Astrocyte of the spinal cord (primary cell): Measurements from ENCODE around the gene TMEM178A.

ENCODE experiments used
- DNase-seq: peaks from one replicate; pipeline ENCODE4 v3.0.0; 2011; ENCODE audit warnings: low read depth, low spot score
- H3K4me3 ChIP-seq: 2 replicates; pipeline ENCODE4 v1.5.1; 2011; ENCODE audit warnings: low read depth, mild to moderate bottlenecking, low read length, moderate library complexity
- CTCF ChIP-seq: IDR thresholded peaks from 2 replicates; pipeline ENCODE4 v1.5.1; 2012; ENCODE audit warnings: low read depth, mild to moderate bottlenecking, low read length, inconsistent platforms
- in situ Hi-C: cut with HindIII; loops from 2 replicates; pipeline ENCODE4 v1.10.0; 2017; ENCODE audit warnings: low sequenced_read_pairs

The TMEM178A gene

GRCh38 chr2:39657287-39657937 lies 8.3 kb upstream of the TMEM178A start:
- in situ Hi-C loops: no loop called here
- no peak for TF ChIP-seq CTCF
- no peak for DNase-seq
- H3K4me3 ChIP-seq: no peak overlapping the region

DNA sequence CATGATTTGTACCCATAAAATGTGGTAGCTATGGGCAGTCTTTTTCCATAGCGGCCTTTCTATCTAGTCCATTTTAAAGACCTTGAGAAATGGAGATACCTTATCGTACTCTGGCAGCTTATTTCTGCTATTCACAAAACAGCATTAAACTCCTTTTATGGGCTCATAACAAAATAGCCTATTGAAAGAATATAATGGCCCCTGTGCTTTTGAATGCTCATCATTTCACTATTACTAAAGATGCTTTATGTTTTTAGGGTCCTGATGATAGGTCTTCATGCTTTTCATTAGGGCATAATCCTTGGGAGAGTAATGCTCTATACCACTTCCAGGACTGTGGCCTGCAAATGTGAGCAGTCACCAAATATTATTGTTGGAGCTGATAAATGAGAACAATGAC lies 7.3 kb upstream of the TMEM178A start:
- DNase-seq: no peak
- in situ Hi-C loops: no loop called here
- H3K4me3 ChIP-seq: no peak overlapping the region
- no peak for TF ChIP-seq CTCF

DNA sequence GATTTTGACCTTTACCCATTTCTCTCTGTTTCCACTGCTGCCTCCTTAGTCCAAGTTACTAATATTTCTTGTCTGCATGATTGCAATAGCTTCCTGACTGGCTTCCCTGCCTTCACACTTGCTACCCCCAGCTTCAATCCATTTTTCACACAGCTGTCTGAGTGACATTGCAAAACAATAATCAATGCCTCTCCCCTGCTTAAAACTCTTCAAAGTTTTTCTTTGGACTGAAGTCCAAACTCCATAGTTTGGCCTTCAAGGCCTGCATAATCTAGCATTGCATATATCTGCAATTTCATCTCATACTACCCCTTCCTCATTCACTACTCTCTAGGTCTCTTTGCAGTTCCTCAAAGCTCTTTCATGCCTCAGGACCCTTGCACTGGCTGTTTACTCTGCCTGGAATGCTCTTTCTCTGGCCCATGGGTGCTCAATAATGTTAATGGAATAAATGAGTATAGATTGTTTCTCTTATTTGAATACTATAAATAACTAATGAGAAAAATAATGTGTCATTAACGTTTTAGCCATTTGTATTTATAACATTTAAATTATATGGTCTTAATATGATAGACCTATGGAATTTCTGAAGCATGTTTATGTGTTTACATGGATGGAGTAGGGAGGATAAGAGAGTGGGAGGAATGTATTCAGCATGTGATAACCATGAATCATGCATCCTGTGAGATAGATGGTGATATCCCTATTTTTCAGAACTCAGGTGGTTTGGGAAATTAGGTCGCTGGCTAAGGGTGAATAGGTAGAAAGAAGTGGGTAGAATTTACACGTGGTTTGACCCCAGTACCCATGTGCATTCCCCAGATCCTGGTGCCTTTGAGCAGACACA lies 5.7 kb upstream of the TMEM178A start:
- no peak for DNase-seq
- in situ Hi-C loops: no loop called here
- no peak overlapping the region for H3K4me3 ChIP-seq
- TF ChIP-seq CTCF: no peak

DNA sequence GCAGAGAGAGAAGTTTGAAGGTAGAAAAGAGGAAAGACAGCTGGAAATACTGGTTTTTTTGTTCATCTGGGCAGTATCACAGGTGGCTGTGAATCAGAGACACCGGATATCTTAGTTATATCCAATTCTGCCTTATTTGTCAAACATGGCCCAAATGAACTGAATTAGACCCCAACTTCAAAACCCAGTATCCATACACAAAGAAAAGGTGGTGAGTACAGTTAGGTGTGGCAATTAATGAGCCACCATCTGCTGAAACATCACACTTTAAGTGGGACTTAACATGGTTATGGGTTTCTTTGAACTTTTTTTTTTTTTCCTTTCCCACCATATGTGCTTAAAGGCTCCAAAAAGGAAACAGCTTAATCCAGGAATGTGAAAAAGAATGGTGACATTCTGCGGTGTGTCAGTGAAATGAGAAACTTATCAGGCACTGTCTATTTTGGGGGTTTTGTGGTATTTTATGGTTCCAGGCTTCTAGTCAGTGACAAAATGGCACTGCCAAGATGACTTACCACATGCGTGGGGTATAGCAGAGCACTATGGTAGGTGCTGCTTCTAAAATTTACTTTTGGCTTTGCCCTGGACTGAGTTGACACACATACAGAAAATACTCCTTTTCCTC lies 5.0 kb upstream of the TMEM178A start:
- no peak overlapping the region for H3K4me3 ChIP-seq
- TF ChIP-seq CTCF: no peak
- in situ Hi-C loops: no loop called here
- DNase-seq: no peak

DNA sequence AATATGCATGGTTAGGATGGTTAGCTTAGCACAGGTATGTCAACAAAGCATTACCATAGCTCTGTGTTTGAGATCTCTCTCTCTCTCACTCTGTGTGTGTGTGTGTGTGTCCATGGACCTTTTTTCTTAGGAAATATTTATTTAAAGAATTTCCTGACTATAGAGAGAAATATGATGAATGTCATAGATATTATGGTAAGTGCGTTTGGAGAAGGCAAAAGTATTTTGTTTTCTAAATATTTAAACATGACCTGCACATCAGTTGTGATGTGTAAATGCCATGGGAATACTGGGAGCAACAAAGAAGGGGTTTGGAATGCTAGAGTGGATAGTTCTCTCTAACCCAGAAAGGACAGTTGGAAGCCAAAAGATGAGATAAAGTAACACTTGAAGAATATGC lies 3.9 kb upstream of the TMEM178A start:
- in situ Hi-C loops: no loop called here
- H3K4me3 ChIP-seq: no peak overlapping the region
- DNase-seq: no peak
- no peak for TF ChIP-seq CTCF

- TF ChIP-seq CTCF: no peak
- no peak overlapping the region for H3K4me3 ChIP-seq
- in situ Hi-C loops: no loop called here
- no peak for DNase-seq
Measured at GRCh38 chr2:39663187-39663930, 2.4 kb upstream of the TMEM178A start.
